CD4-positive, alpha-beta T cell treated with Interleukin-21 for 1 hour (primary cell): Measurements from ENCODE around the gene SLC24A3.
"Not testable (repeated sequence)": the region's sequence is repeated elsewhere in the genome, so short reads cannot be mapped to it uniquely, and the experiment has no call there.

Experiments
- DNase-seq: peaks from one replicate; pipeline ENCODE4 v3.0.0-alpha.2; 2020

SLC24A3 gene

DNA sequence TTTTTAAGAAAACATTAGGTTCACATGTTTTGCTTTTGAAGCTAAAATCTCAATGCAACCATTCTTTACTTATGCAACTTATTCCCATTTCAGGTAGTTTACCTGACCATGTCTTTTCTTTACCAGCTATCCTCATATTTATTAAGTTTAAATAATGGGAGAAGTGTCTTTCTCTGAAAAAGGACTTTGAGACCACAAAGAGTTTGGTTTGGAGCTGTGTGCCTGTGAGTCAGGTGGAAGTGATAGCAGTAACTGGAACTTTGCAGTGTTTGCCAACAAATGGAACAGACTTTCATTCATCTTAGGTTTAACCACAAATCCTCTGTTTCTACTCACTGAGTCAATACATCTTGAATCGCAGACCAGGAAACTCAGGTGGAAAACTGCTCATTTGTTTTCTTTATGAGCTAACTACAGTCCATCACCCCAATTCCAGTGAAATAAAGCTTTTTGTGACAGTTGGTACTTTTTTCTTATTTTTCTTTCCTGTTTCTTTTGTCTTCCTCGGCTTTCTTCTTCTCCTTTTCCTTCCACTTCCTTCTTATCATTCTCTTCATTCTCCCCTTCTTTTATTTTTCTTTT is 397.3 kb downstream of the SLC24A3 start:
- DNase-seq: no peak

DNA sequence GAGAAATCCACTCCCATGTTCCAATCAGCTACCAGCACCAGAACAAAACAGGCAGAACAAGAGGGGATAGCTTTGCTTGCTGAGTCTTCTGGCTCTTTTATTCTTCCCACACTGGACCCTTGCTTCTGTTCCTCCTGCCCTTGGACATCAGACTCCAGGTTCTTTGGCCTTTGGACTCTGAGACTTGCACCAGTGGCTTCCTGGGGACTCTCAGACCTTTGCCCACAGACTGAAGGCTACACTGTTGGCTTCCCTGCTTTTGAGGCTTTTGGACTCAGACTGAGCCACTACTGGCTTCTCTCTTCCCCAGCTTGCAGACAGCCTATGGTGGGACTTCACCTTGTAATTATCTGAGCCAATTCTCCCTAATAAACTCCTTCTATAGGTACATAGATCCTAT is 403.2 kb downstream of the SLC24A3 start:
- DNase-seq: no peak

DNA sequence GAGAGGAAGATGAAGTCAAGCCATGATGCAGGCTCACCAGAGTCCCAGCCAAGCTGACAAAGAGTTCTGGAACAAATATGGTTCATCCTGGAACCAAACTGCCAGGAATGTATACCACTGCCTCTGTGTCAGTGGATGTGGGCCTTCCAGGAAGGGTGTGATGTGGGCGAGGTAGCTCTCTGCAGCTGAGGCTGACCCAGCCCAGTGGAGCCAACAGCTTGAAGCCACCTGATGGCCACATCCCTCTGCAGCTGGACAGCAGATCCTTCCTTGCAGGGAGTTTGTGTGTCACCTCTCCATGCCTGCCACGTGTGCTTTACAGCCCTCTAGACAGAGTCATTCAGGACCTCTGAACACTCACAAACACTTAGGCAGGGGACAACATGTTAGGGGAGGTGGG is 403.6 kb downstream of the SLC24A3 start:
- no peak for DNase-seq

DNA sequence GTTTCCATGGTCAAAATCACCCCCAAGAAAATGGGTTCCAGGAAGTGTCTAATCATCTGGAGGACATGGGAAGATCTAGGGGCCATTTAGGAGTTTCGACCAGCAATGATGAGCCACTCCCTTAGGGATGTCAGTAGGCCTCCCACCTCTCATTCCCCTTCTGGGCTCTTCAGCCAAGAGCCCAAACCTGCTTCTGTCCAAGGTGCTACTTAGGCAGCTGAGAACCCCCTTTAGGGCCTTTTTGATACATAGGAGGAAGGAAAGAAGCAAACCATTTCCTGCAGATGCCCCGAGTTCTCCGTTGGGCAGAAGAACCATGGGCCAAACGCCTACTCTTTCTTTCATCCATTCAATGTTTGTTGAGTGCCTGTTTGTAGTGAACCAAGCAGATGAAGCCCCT is 404.2 kb downstream of the SLC24A3 start:
- DNase-seq: no peak

DNA sequence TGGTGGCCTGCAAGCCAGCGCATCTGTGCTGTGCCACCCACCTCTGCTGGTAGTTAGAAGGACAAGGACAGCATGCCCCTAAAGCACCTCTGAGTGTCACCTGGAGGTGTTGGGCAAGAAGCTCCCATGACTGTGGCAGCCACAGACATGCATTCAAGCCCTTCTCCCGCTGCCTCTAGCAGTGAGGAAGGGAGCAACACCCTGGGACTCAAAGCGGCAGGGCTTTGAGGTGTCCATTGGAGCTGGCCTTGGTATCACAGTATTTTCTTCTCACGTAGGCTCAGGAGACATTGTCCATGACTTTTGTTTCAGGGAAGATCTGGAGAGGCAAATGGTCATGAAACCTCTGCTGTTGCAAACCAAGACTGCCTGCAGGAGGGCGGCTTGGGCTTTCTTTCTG is 404.8 kb downstream of the SLC24A3 start:
- no peak for DNase-seq

DNA sequence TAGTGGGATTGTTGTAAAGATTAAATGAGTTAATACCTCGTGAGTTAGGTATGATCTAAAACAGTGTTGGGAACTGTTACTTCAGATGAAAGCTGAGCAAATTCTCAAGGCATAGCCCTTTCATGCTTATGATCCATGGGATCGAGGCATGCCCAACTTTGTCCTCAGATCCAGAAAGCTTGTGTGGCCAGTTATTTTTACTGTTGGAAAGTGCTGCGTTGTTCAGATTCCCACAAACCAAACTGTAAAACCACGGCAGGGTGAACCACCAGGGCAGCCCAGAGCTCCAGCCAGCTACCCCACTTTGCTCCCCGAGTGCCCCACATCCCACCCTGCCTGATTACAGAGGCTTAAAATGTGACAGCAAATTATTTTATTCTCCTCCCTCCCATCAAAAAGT is 406.3 kb downstream of the SLC24A3 start:
- no peak for DNase-seq

DNA sequence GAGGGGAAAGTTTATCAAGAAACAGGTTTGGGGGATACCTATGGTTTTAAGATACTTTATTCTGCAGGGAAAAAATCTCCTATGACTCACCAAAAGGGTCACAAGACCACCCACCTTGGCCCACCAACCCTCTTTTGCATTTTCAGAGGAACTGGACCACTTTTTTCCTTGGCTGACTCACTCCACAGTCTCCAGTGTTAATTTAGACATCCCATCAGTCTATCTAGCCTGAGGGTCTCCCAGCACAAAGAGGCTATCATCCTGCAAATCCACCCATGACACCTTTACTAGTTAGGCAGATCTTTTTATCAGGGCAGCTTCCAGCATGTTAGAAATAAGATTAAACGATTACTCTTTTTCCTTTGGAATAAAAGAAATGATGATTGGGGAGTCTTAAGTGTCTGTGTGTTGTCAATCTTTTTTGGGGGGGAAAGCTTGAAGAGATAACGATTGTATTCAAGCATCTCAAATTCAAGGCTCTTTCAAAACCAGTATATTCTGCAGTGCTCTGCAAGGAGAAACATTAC is 407.5 kb downstream of the SLC24A3 start:
- DNase-seq: no peak

DNA sequence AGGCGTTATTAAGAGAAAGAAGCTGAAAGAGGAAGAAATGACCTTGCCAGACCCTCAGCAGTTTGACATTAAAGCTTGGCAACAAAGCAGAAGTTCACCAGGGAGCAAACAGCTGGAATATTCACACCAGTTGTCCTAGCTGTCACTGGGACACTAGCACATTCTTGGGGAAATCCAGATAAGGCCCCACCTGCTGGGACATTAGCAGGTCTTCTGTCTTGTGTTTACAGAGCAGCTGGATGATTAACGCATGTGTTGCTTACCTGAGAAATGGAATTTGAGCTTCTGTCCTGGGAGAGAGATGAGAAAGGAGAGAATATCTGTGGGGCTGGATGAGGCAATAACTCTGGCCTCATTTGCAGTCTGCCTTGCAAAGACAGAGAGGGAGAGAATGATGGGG is 408.0 kb downstream of the SLC24A3 start:
- no peak for DNase-seq

DNA sequence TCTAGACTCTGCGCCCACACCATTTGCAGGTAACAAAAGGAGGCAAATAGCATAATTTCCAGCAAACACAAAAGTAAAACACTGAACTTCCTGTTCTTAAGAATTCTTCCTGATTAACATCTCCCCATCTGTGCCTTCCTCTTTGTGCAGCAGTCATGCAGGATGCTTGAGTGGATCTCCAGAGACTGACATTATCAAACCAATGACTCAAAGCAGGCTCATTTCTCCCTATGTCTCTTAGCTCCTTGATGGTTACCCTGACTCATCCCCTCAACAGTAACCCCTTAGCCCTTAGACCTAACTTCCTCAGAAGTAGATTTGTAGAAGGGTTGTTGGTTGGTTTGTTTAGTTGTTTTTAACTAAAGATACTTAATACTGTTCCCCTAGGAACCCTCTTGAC is 408.6 kb downstream of the SLC24A3 start:
- no peak for DNase-seq

DNA sequence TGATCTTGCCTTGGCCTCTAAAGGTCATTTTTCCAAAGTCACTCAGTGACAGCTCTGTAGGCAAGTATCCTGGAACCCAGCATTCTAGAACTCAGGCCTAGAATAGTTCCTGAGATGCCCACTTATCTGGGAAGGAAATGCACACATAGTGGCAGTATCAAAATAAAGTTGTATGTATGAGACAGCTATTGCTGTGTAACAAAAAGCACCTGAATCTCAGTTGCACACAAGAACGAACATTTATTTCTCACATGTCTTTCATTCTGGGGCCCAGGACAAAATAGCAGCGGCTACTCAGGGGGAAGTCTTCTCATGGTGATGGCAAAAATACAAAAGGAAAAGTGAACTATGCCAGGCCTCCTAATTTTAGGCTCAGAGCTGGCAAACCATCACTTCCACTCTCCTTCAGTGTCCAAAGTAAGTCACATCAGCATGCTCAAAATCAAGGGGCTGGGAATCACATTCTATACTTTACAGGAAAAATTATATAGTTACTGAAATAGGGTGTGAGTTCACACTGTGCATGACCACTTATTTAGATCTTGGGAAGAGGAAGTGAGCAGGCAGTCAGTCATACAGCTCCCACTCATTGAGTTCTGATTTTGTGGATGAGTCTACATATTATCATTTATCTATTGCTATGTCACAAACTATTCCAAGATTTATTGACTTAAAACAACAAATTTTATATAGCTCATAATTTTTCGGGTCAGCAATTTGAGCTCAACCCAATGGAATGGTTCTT is 412.0 kb downstream of the SLC24A3 start:
- DNase-seq: no peak

DNA sequence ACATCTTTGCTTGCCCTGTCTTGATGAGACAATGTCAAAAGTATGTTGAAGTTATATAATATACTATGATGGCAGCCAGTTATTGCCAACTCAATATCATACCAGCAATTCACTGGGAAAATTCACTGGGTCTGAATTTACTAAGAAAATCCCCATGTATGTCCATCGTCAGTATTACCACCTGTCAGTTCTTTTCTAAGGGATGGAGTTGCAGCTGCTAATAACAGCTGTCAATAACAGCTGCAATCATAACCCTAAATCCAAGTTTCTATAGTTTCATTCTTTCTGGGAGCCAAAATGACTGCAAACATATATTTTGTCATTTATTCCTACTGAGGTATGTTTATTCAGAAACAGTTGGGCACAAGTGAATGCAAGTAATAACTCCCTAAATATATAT is 413.0 kb downstream of the SLC24A3 start:
- no peak for DNase-seq

DNA sequence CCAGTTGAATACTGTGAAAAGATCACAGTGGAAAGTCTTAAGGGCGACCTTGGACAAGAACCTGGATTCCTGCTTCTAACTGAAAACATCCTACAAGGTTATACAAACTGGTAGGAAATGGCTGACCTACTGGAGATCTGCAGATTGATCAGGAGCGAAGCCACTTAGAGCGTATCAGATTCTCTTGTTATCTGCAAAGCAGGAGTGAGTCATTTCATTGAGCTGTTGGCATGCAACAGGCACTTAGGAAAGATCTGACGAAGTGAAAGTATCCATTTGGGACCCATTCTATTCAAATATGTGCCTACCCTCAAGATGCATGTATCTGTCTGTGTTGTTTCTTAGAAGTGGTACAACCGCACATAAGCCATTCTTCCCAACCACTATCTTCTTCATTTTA is 414.5 kb downstream of the SLC24A3 start:
- DNase-seq: no peak

DNA sequence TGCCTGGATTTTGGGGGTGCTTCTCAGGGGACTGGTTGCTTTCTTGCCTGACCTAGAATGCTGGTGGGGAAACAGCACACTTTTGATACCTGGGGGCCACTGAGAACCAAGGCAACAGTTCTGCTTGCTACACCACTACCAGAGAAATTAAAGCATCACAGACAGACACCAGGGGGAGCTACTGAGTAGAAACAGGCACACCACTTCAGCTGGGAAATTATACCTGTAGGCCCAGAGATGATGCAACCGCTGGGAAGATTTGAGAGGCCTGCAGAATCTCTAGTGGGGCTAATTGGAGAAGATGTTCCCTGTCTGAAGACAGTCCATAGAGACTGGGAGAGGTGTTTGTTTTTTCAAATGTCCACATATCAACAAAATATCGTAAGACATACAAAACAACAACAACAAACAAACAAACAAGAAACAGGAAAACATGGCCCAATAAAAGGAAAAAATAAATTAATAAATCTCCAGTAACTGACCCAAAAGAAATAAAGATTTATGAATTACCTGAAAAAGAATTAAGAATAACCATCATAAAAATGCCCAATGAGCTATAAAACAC is 416.2 kb downstream of the SLC24A3 start:
- peak; percentile 33 for DNase-seq

DNA sequence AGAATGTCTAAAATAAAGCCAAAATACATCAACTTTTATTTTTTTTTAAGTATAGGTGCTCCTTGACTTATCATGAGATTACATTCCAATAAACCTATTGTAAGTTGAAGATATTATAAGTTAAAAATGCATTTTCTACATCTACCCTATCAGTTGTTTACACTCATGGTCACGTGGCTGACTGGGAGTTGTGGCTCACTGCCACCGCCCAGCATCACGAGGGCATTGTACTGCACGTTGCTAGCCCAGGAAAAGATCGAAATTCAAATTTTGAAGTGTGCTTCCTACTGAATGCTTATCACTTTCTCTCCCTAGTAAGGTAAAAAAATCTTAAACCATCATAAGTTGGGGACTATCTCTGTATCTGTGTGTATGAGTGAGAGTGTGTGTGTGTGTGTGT is 419.0 kb downstream of the SLC24A3 start:
- no peak for DNase-seq

DNA sequence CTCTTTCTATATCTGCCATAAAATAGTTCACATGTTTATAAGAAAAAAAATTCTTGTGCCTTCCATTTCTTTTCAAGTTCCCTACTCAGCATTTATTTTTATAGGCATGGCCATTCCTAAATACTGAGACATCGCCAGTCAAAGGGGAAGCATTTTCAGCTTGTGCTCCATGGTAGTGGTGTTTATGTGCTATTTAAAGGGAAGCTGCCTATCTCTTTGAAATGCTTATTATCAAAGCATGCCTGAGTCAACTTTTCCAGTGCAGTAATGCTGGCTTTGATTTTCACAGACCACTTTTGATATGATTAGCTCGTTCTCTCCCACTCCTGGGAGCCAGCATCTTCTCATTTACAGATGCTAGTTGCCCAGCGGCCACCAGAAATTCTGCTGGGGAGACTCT is 421.5 kb downstream of the SLC24A3 start:
- no peak for DNase-seq

DNA sequence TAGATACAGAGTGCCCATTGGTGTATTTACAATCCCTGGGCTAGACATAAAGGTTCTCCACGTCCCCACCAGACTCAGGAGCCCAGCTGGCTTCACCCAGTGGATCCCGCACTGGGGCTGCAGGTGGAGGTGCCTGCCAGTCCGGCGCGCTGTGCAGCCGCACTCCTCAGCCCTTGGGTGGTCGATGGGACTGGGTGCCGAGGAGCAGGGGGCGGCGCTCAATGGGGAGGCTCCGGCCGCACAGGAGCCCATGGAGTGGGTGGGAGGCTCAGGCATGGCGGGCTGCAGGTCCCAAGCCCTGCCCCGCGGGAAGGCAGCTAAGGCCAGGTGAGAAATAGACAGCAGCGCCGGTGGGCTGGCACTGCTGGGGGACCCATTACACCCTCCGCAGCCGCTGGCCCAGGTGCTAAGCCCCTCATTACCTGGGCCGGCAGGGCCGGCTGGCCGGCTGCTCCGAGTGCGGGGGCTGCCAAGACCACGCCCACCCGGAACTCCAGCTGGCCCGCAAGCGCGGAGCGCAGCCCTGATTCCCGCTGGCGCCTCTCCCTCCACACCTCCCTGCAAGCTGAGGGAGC is 427.1 kb downstream of the SLC24A3 start:
- DNase-seq: not testable (repeated sequence)

DNA sequence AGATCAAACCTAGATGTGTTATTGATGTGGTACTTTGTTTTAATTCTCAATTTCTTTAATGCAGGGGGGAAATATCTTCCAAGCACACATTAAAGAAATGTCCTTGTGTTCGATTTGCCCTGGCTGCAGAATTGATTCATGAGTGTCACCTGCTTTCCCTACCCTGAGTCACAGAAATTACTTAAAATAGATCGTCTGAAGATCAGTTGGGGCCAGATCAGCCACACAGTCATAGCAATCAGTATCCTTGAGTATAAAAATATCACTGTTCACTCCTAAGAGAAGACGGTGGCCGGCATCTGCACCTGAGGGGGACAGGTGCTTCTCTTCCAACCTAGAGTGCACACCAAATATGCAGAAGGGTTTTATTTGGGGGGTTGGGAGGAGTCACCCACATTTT is 430.4 kb downstream of the SLC24A3 start:
- DNase-seq: no peak

DNA sequence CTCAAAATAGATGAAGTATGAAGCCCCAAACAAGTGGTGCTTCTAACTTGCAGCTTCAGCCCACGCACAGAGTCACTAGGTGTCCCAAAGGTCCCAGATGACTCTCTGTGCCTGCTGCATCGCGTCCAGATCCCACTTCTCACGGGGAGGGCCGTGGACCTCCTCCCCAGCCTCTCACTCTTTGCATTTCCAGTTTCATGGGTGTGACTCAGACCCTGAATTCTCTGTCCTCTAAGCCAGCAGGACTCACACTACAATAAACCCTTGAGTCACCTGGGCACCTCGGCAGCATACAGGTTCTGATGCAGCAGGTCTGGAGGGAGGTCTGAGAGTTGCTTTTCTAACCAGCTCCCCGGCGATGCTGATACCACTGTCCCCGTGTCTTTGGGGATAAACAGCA is 431.6 kb downstream of the SLC24A3 start:
- DNase-seq: no peak

DNA sequence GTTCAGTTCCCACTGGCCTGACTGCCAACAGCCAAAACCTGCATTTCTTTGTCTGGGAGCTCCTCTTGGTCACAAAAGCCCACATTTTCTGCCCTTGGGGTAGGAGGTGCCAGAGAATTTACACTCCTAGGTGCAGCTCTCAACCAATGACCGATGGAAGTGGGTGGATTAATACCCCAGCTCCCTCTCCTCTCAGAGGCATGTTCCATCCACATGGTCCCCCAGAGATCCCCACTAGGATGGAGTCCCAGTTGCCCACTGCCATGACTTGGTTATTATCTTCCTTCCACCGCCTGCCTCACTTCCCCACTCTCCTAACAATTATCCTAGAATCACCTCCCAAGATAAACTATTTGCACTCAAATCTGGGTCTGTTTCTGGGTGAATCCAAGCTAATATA is 434.5 kb downstream of the SLC24A3 start:
- DNase-seq: no peak

DNA sequence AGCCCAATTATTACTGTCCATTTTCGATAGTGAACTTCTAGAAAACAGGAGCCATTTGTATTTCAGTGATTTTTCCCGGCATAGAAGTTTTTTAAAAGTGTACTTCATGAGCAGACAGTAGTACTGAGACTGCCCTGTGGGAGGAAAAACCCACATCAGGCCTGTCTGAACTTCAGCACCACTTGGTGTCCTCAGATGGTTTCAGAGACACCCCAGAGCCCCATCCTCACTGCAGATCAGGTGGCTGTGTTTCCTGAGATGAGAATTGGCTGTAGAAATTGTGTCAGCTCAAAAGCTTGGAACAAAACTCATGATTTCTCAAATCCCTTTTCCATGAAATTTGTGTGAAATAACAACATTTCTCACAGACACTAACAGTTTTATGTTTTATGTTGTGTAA is 435.6 kb downstream of the SLC24A3 start:
- no peak for DNase-seq

DNA sequence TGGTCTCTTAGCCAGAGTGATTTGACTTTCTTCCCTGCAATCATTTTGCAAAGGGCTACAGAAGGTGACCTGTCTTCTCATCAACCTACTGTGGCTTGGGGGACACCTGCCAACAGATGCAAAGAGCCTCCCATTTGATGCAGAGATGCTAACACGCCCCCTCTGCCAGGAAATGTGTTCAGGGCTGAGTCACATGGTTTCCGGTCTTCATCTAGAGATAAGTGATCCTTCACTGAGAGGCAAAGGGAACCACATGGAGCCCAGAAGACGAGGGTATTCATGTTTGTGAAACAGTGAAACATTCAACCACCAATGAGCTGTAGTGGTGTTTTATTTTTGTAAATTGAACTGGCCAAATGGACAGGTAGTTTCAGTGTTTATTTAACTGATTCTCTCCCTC is 436.6 kb downstream of the SLC24A3 start:
- DNase-seq: no peak

DNA sequence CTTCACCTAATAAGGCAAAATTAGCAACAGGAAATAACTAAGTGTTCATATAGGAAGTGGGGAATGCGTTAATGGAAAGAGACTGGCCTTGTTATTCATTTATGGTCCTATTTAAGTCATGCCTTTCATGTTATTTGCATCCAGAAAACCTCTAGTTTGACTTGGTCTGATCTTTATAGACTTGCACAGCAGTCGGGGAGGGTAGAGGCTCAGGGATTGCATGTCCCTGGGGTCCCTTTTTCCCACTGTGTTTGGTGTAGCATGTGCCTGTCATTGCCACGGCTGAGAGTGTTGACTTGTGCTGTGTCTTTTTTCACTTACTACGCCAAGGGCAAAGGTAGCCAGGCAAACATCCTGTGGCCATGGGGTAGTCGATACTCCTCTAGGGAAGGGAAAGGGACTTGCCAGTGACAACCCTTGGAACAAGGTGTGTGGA is 440.2 kb downstream of the SLC24A3 start:
- DNase-seq: no peak

DNA sequence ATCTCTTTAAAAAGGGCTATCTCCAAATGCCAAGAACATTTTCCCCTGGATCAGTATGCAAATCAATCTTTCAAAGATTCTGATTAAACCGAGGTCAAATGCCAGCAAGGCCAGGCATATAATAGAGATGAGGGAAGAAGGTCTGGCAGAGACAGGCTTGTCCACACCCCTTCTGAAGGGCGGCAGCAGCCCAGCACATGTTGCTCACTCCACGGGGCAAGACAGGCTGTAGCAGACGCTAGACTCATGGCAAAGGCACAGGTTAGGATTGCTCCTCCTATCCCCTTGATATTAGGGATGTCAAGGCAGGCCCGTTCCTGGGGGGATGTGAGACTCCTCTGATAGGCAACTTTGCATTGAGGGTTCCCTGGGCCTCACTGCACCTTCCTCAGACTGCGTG is 440.9 kb downstream of the SLC24A3 start:
- no peak for DNase-seq

DNA sequence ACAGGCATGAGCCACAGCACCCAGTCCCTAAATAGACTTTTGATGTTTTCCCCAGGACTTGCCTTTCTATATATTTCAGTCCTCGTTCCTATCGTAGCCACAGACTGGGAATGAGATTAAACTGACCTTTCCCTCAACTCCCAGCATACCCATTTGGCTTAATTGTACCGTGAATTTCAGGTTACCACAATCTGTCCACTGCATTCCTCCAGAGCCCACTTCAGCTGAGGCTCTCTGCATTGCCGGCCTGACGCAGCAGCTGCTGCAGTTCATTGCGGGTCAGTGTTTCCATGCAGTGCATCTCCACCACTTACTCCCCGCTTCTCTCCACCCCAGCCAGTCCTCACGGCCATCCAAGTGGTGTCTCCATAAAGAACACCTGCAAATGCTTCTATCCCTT is 442.5 kb downstream of the SLC24A3 start:
- DNase-seq: no peak
